Activated naive CD4-positive, alpha-beta T cell (primary cell): ENCODE measurements around the gene CYP4A22.
"Not testable (repeated sequence)": the region's sequence is repeated elsewhere in the genome, so short reads cannot be mapped to it uniquely, and the experiment has no call there.

Source experiments
- DNase-seq, 4 experiments: peaks; one replicate each; lab custom pipeline; 2025; lab: John Stamatoyannopoulos, UW

CYP4A22 gene, protein sequence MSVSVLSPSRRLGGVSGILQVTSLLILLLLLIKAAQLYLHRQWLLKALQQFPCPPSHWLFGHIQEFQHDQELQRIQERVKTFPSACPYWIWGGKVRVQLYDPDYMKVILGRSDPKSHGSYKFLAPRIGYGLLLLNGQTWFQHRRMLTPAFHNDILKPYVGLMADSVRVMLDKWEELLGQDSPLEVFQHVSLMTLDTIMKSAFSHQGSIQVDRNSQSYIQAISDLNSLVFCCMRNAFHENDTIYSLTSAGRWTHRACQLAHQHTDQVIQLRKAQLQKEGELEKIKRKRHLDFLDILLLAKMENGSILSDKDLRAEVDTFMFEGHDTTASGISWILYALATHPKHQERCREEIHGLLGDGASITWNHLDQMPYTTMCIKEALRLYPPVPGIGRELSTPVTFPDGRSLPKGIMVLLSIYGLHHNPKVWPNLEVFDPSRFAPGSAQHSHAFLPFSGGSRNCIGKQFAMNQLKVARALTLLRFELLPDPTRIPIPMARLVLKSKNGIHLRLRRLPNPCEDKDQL

GRCh38 chr1:47137198-47137597 is at the start of gene CYP4A22:
Gene CYP4A22, plus strand, starts transcription at chr1:47137441. Its CDS starts 45 bp downstream, at chr1:47137486.
- DNase-seq: no peak

- DNase-seq: not testable (repeated sequence)
Observed at GRCh38 chr1:47089356-47089755, 47.9 kb upstream of the CYP4A22 start.

GRCh38 chr1:47091476-47091875 is 45.8 kb upstream of the CYP4A22 start:
- not testable (repeated sequence) for DNase-seq

DNA sequence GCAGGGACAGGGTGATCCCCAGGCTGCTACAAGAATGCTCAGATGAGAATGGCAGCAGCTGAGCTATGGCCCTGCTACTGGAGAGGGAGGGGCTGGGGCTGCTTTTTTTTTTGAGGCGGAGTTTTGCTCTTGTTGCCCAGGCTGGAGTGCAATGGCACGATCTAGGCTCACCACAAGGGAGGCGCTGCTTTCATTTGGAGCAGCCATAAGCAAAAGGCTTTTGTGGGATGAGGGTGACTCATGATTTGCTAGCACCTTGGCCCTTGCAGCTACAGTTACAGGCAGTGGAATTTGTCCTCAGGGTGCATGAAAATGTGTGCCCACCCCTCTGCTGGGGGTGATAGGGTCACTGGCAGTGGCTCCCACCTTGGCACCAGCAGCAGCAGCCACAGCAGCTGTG is 32.4 kb upstream of the CYP4A22 start:
- DNase-seq: no peak

GRCh38 chr1:47106792-47107191 is 30.4 kb upstream of the CYP4A22 start:
- no peak for DNase-seq

GRCh38 chr1:47107851-47108574 is 29.2 kb upstream of the CYP4A22 start:
- not testable (repeated sequence) for DNase-seq

- not testable (repeated sequence) for DNase-seq
Observed at GRCh38 chr1:47109482-47109881, 27.8 kb upstream of the CYP4A22 start.

DNA sequence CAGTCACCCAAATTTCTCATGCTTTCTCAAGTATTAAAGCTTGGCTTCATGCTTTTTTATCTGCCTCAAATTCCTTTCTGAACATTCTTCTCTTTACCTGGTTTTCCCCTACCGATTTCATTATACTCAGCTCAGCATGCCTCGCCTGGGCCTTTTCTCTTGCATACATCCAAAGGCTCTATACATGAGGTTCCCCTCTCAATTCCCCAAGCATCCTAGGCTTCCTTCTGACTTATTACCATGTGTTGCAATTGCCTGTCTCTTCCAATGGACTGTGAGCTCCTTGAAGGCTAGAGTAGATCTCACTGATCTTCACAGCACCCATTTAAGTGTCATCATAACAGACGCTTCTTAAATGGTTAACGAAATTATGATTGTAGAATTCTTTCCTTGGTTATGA is 24.1 kb upstream of the CYP4A22 start:
- no peak for DNase-seq

GRCh38 chr1:47121039-47121438 is 16.2 kb upstream of the CYP4A22 start:
- DNase-seq: not testable (repeated sequence)

DNA sequence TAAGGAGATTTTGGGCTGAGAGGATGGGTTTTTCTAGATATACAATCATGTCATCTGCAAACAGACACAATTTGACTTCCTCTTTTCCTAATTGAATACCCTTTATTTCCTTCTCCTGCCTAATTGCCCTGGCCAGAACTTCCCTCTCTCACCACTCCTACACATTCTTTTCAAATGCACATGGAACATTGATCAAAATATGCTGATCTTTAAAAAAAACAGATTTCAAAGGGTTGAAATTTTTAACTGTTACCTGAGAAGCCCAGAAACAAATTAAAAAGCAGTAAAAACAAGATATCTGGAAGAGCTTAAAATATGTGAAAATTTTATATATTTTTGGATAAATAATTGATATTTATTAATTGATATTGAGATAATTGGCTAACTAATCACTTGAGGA is 12.4 kb upstream of the CYP4A22 start:
- not testable (repeated sequence) for DNase-seq

- DNase-seq: not testable (repeated sequence)
Observed at GRCh38 chr1:47126997-47127396, 10.2 kb upstream of the CYP4A22 start.

DNA sequence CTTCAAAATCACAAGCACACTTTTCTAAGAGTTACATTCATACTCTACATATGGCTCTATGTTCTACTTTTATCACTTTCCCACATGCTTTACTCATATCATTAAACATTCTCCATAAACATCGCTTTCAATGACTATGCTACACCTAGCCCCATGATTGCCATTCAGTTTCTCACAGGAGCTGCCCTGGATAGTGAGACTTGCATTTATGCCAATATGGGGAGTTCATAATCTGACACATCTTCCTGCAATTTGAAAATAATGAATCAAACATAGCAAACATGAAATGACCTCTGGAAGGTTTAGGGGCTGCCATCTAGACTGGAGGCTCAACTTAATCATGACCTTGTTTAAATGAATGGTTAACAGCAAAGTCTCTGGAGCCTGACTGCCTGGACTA is 9.0 kb upstream of the CYP4A22 start:
- no peak for DNase-seq

DNA sequence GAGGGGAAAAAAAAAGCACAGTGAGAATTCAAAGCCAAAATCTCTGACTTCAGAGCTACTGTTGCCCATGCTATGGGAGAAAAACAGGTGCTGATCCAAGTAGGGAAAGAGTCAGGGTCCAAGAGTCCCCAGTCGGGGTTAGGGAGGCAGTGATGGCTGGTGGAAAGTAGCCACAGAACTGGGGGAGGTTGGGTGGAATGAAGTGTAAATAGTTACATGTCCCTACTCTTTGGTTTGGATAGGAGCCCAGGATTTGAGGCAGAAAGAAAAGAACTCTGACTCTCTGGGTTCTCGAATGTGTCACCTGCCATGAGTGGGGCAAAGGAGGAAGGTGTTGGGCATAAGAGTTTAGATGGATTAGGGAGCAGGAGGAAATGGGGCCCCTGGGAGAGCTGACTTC is 8.4 kb upstream of the CYP4A22 start:
- DNase-seq: not testable (repeated sequence)

DNA sequence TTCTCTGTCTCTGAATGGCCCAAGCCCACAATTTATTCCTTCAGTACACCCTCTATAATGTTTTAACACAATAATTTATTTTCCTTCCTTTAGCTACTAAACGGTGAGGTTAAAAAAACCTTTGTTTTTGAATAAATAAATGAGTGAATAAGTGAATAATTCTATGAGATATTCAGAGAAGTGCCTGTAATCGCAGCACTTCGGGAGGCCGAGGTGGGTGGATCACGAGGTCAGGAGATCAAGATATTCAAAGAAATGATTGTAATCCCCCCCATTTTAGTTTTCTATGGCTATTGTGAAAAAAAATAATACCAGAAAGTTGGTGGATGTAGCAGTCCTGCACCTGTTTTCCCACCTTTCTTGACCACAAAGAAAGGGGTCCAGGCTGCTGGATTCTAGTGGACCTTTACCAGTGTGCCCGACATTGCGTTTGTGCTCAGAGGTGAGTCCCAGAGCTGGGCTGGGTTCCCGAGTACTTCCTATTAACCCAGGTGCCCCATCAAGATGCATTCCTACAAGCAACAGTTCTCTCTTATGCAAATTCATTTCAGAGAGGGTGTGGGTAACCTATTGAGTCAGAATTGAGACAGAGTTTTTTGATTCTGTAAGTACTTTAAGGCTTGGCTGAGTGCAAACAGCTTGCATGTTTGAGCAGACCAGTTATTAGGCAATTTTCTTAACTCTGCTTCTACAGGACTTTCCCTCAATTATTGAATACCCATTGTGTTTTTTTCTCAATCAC is 7.6 kb upstream of the CYP4A22 start:
- DNase-seq: not testable (repeated sequence)

- DNase-seq: not testable (repeated sequence)
Observed at GRCh38 chr1:47132665-47133064, 4.6 kb upstream of the CYP4A22 start.

DNA sequence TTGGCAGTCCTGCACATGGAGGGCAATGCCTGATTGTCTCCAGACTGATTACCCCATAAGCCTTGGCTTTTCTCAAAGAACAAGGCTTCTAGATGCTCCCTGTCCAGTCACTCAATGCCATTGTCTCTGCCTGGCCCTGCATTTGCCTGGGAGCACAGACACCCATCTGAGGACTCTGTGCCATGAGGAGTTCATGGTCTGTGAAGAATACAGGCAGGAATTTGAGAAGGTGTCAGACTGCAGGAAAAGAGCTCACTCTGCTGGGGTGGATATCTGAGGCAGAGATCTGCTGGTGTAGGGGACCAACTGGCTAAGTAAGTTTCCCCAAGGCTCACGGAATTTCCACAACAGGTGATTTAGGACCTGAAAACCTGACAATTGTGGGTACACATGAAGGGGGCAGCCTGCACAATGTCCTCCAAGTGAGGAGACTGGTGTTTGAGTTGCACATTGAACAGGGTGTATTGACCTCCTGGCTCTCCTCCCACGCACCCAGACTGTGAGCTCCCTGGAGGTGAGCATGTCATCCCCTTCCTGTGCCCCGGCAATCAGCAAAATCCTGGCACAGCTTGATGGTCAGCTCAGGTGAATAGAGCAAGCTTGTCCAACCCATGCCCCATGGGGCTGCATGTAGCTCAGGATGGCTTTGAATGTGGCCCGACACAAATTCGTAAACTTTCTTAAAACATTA is 829 bp downstream of the CYP4A22 start:
- DNase-seq: no peak

GRCh38 chr1:47140358-47140757 is 3.1 kb downstream of the CYP4A22 start:
- not testable (repeated sequence) for DNase-seq

DNA sequence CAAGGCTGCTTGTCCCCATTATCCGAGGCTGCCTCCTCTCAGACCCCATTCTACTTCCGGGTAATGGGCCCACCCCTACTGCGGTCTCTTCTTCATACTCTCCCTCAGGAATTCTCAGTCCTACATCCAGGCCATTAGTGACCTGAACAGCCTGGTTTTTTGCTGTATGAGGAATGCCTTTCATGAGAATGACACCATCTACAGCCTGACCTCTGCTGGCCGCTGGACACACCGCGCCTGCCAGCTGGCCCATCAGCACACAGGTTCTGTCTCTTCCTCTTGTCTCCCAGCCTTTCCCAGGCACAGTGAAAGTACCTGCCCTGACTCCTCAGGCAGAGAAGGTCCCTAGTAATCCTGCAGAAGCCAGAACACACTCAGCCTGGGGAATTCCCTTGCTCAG is 6.4 kb downstream of the CYP4A22 start:
- DNase-seq: not testable (repeated sequence)

GRCh38 chr1:47146495-47146894 is 9.3 kb downstream of the CYP4A22 start:
- DNase-seq: not testable (repeated sequence)

- DNase-seq: no peak
Observed at GRCh38 chr1:47147047-47147785, 10.0 kb downstream of the CYP4A22 start.

GRCh38 chr1:47149162-47149561 is 11.9 kb downstream of the CYP4A22 start:
- DNase-seq: not testable (repeated sequence)
